Tibial nerve (tissue), 3 donors: Measurements from ENCODE around the gene MED31.

ENCODE experiments used
- POLR2A ChIP-seq, 2 donors: fragments of 450-650 bp; IDR thresholded peaks; one replicate each; pipeline ENCODE4 v1.6.1; 2017; ENCODE audit warnings: antibody characterized with exemption in 2 of 2, mild to moderate bottlenecking in 2 of 2, moderate library complexity in 2 of 2
- TF ChIP-seq, protein P1 (sequence below), 5 experiments: fragments of 200-600 bp in 3 of 5; fragments of 450-650 bp in 2 of 5; sonication (generic) in 3 of 5; IDR thresholded peaks; one replicate each; pipeline ENCODE4 v1.5.1; 2016 to 2019; ENCODE audit warnings: antibody characterized with exemption in 5 of 5, mild to moderate bottlenecking in 3 of 5, moderate library complexity in 2 of 5

DNA sequence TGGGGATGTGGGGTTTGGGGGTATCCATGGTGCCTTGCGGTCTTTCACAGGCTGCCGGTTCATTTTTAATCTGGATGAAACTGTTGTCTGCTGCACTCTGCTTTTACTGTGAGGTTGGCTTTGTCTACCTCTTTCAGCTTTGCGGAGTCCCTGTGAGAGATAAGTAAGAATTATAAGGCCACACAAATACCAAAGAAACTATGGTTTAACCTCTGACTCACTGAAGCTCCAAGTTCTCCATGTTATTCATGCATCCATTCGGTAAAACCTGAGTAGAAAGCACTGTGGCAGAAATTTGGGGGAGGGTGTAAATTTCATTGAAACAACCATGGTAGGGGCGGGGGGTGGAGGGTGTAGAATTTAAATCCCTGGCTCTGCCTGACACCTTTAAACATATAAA, 41.4 kb downstream of the MED31 start:
- TF ChIP-seq POLR2A (IDR thresholded peaks at IDR 0.05): no peak
- TF ChIP-seq, protein P1, sequence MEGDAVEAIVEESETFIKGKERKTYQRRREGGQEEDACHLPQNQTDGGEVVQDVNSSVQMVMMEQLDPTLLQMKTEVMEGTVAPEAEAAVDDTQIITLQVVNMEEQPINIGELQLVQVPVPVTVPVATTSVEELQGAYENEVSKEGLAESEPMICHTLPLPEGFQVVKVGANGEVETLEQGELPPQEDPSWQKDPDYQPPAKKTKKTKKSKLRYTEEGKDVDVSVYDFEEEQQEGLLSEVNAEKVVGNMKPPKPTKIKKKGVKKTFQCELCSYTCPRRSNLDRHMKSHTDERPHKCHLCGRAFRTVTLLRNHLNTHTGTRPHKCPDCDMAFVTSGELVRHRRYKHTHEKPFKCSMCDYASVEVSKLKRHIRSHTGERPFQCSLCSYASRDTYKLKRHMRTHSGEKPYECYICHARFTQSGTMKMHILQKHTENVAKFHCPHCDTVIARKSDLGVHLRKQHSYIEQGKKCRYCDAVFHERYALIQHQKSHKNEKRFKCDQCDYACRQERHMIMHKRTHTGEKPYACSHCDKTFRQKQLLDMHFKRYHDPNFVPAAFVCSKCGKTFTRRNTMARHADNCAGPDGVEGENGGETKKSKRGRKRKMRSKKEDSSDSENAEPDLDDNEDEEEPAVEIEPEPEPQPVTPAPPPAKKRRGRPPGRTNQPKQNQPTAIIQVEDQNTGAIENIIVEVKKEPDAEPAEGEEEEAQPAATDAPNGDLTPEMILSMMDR (IDR thresholded peaks at IDR 0.05): no peak
